ENCODE data around the gene LRRC37A.
"Not testable (repeated sequence)": the region's sequence is repeated elsewhere in the genome, so short reads cannot be mapped to it uniquely, and the experiment has no call there.

LRRC37A gene

GRCh38 chr17:46294831-46295230 is at the start of gene LRRC37A:
Gene LRRC37A, plus strand, starts transcription at chr17:46295131. Its CDS starts 3 bp downstream, at chr17:46295134.
- DNase-seq (ENCODE audit: low read depth in 2 of 2) = not testable (repeated sequence)

GRCh38 chr17:46249153-46249552 is 45.8 kb upstream of the LRRC37A start:
- DNase-seq (ENCODE audit: low read depth in 2 of 2) = not testable (repeated sequence)

- not testable (repeated sequence) for DNase-seq (ENCODE audit: low read depth in 2 of 2)
These were observed 42.1 kb upstream of the LRRC37A start for GRCh38 chr17:46252804-46253203.

- peak; percentile 56 to 68 for DNase-seq (ENCODE audit: low read depth in 2 of 2)
These were observed 41.2 kb upstream of the LRRC37A start for GRCh38 chr17:46253722-46254121.

- DNase-seq (ENCODE audit: low read depth in 2 of 2) = not testable (repeated sequence)
These were observed 40.7 kb upstream of the LRRC37A start for GRCh38 chr17:46254215-46254614.

GRCh38 chr17:46256369-46256768 is 38.6 kb upstream of the LRRC37A start:
- not testable (repeated sequence) for DNase-seq (ENCODE audit: low read depth in 2 of 2)

GRCh38 chr17:46259845-46260661 is 34.9 kb upstream of the LRRC37A start:
- not testable (repeated sequence) for DNase-seq (ENCODE audit: low read depth in 2 of 2)

GRCh38 chr17:46262271-46262670 is 32.7 kb upstream of the LRRC37A start:
- DNase-seq (ENCODE audit: low read depth in 2 of 2) = no peak

- DNase-seq (ENCODE audit: low read depth in 2 of 2) = no peak
These were observed 30.3 kb upstream of the LRRC37A start for GRCh38 chr17:46264456-46265198.

GRCh38 chr17:46266063-46266655 is 28.8 kb upstream of the LRRC37A start:
- DNase-seq (ENCODE audit: low read depth in 2 of 2) = not testable (repeated sequence)

GRCh38 chr17:46266656-46267544 is 28.0 kb upstream of the LRRC37A start:
- peak; percentile 63 to 75 for DNase-seq (ENCODE audit: low read depth in 2 of 2)

GRCh38 chr17:46270032-46270431 is 24.9 kb upstream of the LRRC37A start:
- DNase-seq (ENCODE audit: low read depth in 2 of 2) = no peak

- no peak for DNase-seq (ENCODE audit: low read depth in 2 of 2)
These were observed 21.2 kb upstream of the LRRC37A start for GRCh38 chr17:46273541-46274236.

- no peak for DNase-seq (ENCODE audit: low read depth in 2 of 2)
These were observed 20.7 kb upstream of the LRRC37A start for GRCh38 chr17:46274238-46274637.

GRCh38 chr17:46276728-46277479 is 18.0 kb upstream of the LRRC37A start:
- not testable (repeated sequence) for DNase-seq (ENCODE audit: low read depth in 2 of 2)

GRCh38 chr17:46281336-46281735 is 13.6 kb upstream of the LRRC37A start:
- not testable (repeated sequence) for DNase-seq (ENCODE audit: low read depth in 2 of 2)

- DNase-seq (ENCODE audit: low read depth in 2 of 2) = not testable (repeated sequence)
These were observed 12.3 kb upstream of the LRRC37A start for GRCh38 chr17:46282635-46283034.

GRCh38 chr17:46284467-46284866 is 10.5 kb upstream of the LRRC37A start:
- not testable (repeated sequence) for DNase-seq (ENCODE audit: low read depth in 2 of 2)

GRCh38 chr17:46285500-46285899 is 9.4 kb upstream of the LRRC37A start:
- DNase-seq (ENCODE audit: low read depth in 2 of 2) = not testable (repeated sequence)

GRCh38 chr17:46286764-46287221 is 8.1 kb upstream of the LRRC37A start:
- DNase-seq (ENCODE audit: low read depth in 2 of 2) = peak in 1 of 2 donors; percentile 46
